ENCODE results near the gene NKAIN2. TPM values are rescaled to one million over a fixed set of nuclear protein-coding genes. Genes with fewer than 3 reads are reported as not detected.

Gene NKAIN2
- total RNA-seq, 1 experiment from 2014 or later, result 2.7 TPM

- intact Hi-C loops (cut with micrococcal nuclease), result no loop called here
- ChIA-PET CTCF (interaction anchor here (0.7 to 3.0 kb wide), 4 partner anchors 11 to 1014 kb away, joined by 3 to 19 read pairs (median 6); no protein-coding TSS in a partner anchor), POLR2A (no interaction called here)
- no peak overlapping the region for H3K4me3 Mint-ChIP-seq (ENCODE audit: unreplicated experiment)
- TF ChIP-seq, protein P1, sequence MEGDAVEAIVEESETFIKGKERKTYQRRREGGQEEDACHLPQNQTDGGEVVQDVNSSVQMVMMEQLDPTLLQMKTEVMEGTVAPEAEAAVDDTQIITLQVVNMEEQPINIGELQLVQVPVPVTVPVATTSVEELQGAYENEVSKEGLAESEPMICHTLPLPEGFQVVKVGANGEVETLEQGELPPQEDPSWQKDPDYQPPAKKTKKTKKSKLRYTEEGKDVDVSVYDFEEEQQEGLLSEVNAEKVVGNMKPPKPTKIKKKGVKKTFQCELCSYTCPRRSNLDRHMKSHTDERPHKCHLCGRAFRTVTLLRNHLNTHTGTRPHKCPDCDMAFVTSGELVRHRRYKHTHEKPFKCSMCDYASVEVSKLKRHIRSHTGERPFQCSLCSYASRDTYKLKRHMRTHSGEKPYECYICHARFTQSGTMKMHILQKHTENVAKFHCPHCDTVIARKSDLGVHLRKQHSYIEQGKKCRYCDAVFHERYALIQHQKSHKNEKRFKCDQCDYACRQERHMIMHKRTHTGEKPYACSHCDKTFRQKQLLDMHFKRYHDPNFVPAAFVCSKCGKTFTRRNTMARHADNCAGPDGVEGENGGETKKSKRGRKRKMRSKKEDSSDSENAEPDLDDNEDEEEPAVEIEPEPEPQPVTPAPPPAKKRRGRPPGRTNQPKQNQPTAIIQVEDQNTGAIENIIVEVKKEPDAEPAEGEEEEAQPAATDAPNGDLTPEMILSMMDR (IDR thresholded peaks at IDR 0.05; ENCODE audit: unreplicated experiment), result no peak
- H3K36me3 Mint-ChIP-seq (ENCODE audit: insufficient read depth, unreplicated experiment), result no peaks in the 10 kb centered on the region
- no peak for DNase-seq (ENCODE audit: unreplicated experiment)
- no peaks in the 10 kb centered on the region for H3K4me1 Mint-ChIP-seq (ENCODE audit: insufficient read depth, unreplicated experiment)
- H3K9me3 Mint-ChIP-seq (ENCODE audit: unreplicated experiment), result no peaks in the 10 kb centered on the region
- no peaks in the 10 kb centered on the region for H3K27me3 Mint-ChIP-seq (ENCODE audit: insufficient read depth, unreplicated experiment)
- no peak overlapping the region for H3K27ac Mint-ChIP-seq (ENCODE audit: low read depth, unreplicated experiment)
- BruUV-seq (replicated peaks), result no TSS peak
Observed at GRCh38 chr6:123788319-123788718, 15.3 kb upstream of the NKAIN2 start.

DNA sequence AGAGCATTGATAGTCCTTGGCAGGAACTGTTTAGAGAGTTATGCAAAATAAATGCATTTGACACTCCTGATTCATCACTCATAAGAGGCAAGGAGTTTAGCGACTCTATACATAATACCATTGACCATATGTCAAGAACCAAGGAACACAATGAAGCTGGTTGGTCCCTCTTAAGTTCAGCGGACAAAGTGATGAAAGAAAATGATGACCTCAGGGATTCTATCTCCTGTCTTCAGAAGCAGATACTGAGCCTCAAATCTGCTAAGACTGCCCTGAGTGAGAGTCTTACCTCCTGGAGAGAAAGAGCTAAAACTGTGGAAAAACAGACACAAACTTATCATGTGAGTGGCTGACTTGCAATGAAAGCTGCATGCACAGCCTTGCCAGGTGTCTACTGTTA, 9.5 kb upstream of the NKAIN2 start:
- H3K4me3 Mint-ChIP-seq (ENCODE audit: unreplicated experiment), result no peak overlapping the region
- POLR2A ChIA-PET, result no interaction called here
- no peaks in the 10 kb centered on the region for H3K27me3 Mint-ChIP-seq (ENCODE audit: insufficient read depth, unreplicated experiment)
- H3K4me1 Mint-ChIP-seq (ENCODE audit: insufficient read depth, unreplicated experiment), result peaks cover 8% of the 10 kb centered on the region
- intact Hi-C loops (cut with micrococcal nuclease), result no loop called here
- no peak overlapping the region for H3K27ac Mint-ChIP-seq (ENCODE audit: low read depth, unreplicated experiment)
- TF ChIP-seq, protein P1 (IDR thresholded peaks at IDR 0.05; ENCODE audit: unreplicated experiment), result no peak
- BruUV-seq (replicated peaks), result no TSS peak
- CTCF ChIA-PET, result interaction anchor here (0.6 to 1.0 kb wide), 3 partner anchors 12 to 609 kb away, joined by 3 to 5 read pairs (median 3); no protein-coding TSS in a partner anchor
- no peaks in the 10 kb centered on the region for H3K36me3 Mint-ChIP-seq (ENCODE audit: insufficient read depth, unreplicated experiment)
- peaks cover 7% of the 10 kb centered on the region for H3K9me3 Mint-ChIP-seq (ENCODE audit: unreplicated experiment)
- no peak for DNase-seq (ENCODE audit: unreplicated experiment)

- intact Hi-C loops (cut with micrococcal nuclease), result no loop called here
- no peaks in the 10 kb centered on the region for H3K27me3 Mint-ChIP-seq (ENCODE audit: insufficient read depth, unreplicated experiment)
- H3K4me3 Mint-ChIP-seq (ENCODE audit: unreplicated experiment), result no peak overlapping the region
- CTCF ChIA-PET, result interaction anchor here (1.0 to 1.9 kb wide), 2 partner anchors 13 to 18 kb away, joined by 4 to 5 read pairs; no protein-coding TSS in a partner anchor
- BruUV-seq (replicated peaks), result no TSS peak
- no peaks in the 10 kb centered on the region for H3K36me3 Mint-ChIP-seq (ENCODE audit: insufficient read depth, unreplicated experiment)
- H3K4me1 Mint-ChIP-seq (ENCODE audit: insufficient read depth, unreplicated experiment), result peaks cover 8% of the 10 kb centered on the region
- H3K9me3 Mint-ChIP-seq (ENCODE audit: unreplicated experiment), result peaks cover 7% of the 10 kb centered on the region
- POLR2A ChIA-PET, result no interaction called here
- no peak overlapping the region for H3K27ac Mint-ChIP-seq (ENCODE audit: low read depth, unreplicated experiment)
- DNase-seq (ENCODE audit: unreplicated experiment), result no peak
- TF ChIP-seq, protein P1 (IDR thresholded peaks at IDR 0.05; ENCODE audit: unreplicated experiment), result no peak
Observed at GRCh38 chr6:123794799-123795198, 8.9 kb upstream of the NKAIN2 start.

- H3K4me1 Mint-ChIP-seq (ENCODE audit: insufficient read depth, unreplicated experiment), result peaks cover 21% of the 10 kb centered on the region
- H3K27me3 Mint-ChIP-seq (ENCODE audit: insufficient read depth, unreplicated experiment), result no peaks in the 10 kb centered on the region
- POLR2A ChIA-PET, result interaction anchor here (0.9 to 1.0 kb wide), 2 partner anchors 434 to 1034 kb away, joined by 3 read pairs; no protein-coding TSS in a partner anchor
- H3K9me3 Mint-ChIP-seq (ENCODE audit: unreplicated experiment), result no peaks in the 10 kb centered on the region
- no peak overlapping the region for H3K4me3 Mint-ChIP-seq (ENCODE audit: unreplicated experiment)
- BruUV-seq (replicated peaks), result no TSS peak
- no peaks in the 10 kb centered on the region for H3K36me3 Mint-ChIP-seq (ENCODE audit: insufficient read depth, unreplicated experiment)
- H3K27ac Mint-ChIP-seq (ENCODE audit: low read depth, unreplicated experiment), result no peak overlapping the region
- intact Hi-C loops (cut with micrococcal nuclease), result loop anchor here (5.0 to 10.0 kb wide), 5 partner anchors 294 to 874 kb away; no protein-coding TSS in a partner anchor
- CTCF ChIA-PET, result interaction anchor here (0.6 to 2.8 kb wide), 11 partner anchors 17 to 1054 kb away, joined by 3 to 54 read pairs (median 5); no protein-coding TSS in a partner anchor
- no peak for DNase-seq (ENCODE audit: unreplicated experiment)
- TF ChIP-seq, protein P1 (IDR thresholded peaks at IDR 0.05; ENCODE audit: unreplicated experiment), result no peak
Observed at GRCh38 chr6:123801067-123801466, 2.6 kb upstream of the NKAIN2 start.
